ENCODE measurements around the gene GSDMA.

GSDMA gene

GRCh38 chr17:39962642-39963220 is at the start of gene GSDMA:
Gene GSDMA, plus strand, starts transcription at chr17:39963004. Its CDS starts 2,684 bp downstream, at chr17:39965688.
- TF ChIP-seq CTCF (IDR thresholded peaks at IDR 0.05; ENCODE audit: low read length, missing control alignments) = no peak
- DNase-seq (ENCODE audit: low read depth) = no peak
- H3K4me3 ChIP-seq (replicated peaks; ENCODE audit: low read depth, low read length) = no peak within 1 kb of the TSS

GRCh38 chr17:39913989-39914388 is 48.8 kb upstream of the GSDMA start:
- H3K4me3 ChIP-seq (replicated peaks; ENCODE audit: low read depth, low read length) = no peak overlapping the region
- DNase-seq (ENCODE audit: low read depth) = no peak
- TF ChIP-seq CTCF (IDR thresholded peaks at IDR 0.05; ENCODE audit: low read length, missing control alignments) = no peak

GRCh38 chr17:39915559-39915958 is 47.2 kb upstream of the GSDMA start:
- no peak for DNase-seq (ENCODE audit: low read depth)
- TF ChIP-seq CTCF (IDR thresholded peaks at IDR 0.05; ENCODE audit: low read length, missing control alignments) = no peak
- no peak overlapping the region for H3K4me3 ChIP-seq (replicated peaks; ENCODE audit: low read depth, low read length)

- no peak for DNase-seq (ENCODE audit: low read depth)
- no peak overlapping the region for H3K4me3 ChIP-seq (replicated peaks; ENCODE audit: low read depth, low read length)
- TF ChIP-seq CTCF (IDR thresholded peaks at IDR 0.05; ENCODE audit: low read length, missing control alignments) = peak; percentile 6
Observed at GRCh38 chr17:39916918-39917317, 45.9 kb upstream of the GSDMA start.

- DNase-seq (ENCODE audit: low read depth) = no peak
- H3K4me3 ChIP-seq (replicated peaks; ENCODE audit: low read depth, low read length) = no peak overlapping the region
- no peak for TF ChIP-seq CTCF (IDR thresholded peaks at IDR 0.05; ENCODE audit: low read length, missing control alignments)
Observed at GRCh38 chr17:39919087-39919683, 43.6 kb upstream of the GSDMA start.

GRCh38 chr17:39920218-39921210 is 42.3 kb upstream of the GSDMA start:
- no peak for DNase-seq (ENCODE audit: low read depth)
- TF ChIP-seq CTCF (IDR thresholded peaks at IDR 0.05; ENCODE audit: low read length, missing control alignments) = no peak
- no peak overlapping the region for H3K4me3 ChIP-seq (replicated peaks; ENCODE audit: low read depth, low read length)
